ENCODE data around the gene CTSA. TPM values are rescaled to one million over a fixed set of nuclear protein-coding genes. Genes with fewer than 3 reads are reported as not detected.

Gene CTSA
- total and polyA plus RNA-seq, 2 experiments from 2014 or later: 39.9 to 63.9 TPM

GRCh38 chr20:45921337-45922189 is 30.4 kb downstream of the CTSA start (continued):
- TF ChIP-seq ZNF462 (CRISPR knock-in tag; IDR thresholded peaks at IDR 0.05) (no peak), ZNF331 (CRISPR knock-in tag; IDR thresholded peaks at IDR 0.05; ENCODE audit: low read depth) (no peak), STAT1 (IDR thresholded peaks at IDR 0.05; ENCODE audit: unreplicated experiment) (no peak), ZNF114 (CRISPR knock-in tag; IDR thresholded peaks at IDR 0.05) (no peak)
- TF ChIP-seq, protein P1, sequence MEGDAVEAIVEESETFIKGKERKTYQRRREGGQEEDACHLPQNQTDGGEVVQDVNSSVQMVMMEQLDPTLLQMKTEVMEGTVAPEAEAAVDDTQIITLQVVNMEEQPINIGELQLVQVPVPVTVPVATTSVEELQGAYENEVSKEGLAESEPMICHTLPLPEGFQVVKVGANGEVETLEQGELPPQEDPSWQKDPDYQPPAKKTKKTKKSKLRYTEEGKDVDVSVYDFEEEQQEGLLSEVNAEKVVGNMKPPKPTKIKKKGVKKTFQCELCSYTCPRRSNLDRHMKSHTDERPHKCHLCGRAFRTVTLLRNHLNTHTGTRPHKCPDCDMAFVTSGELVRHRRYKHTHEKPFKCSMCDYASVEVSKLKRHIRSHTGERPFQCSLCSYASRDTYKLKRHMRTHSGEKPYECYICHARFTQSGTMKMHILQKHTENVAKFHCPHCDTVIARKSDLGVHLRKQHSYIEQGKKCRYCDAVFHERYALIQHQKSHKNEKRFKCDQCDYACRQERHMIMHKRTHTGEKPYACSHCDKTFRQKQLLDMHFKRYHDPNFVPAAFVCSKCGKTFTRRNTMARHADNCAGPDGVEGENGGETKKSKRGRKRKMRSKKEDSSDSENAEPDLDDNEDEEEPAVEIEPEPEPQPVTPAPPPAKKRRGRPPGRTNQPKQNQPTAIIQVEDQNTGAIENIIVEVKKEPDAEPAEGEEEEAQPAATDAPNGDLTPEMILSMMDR (conservative IDR thresholded peaks at IDR 0.05; ENCODE audit: low read depth in 2 of 2): no peak
- TF ChIP-seq, protein P2, sequence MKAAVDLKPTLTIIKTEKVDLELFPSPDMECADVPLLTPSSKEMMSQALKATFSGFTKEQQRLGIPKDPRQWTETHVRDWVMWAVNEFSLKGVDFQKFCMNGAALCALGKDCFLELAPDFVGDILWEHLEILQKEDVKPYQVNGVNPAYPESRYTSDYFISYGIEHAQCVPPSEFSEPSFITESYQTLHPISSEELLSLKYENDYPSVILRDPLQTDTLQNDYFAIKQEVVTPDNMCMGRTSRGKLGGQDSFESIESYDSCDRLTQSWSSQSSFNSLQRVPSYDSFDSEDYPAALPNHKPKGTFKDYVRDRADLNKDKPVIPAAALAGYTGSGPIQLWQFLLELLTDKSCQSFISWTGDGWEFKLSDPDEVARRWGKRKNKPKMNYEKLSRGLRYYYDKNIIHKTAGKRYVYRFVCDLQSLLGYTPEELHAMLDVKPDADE (IDR thresholded peaks at IDR 0.05): no peak

All from GM23338 (cell line).